Measurements from ENCODE around the gene KDM5D.

- TF ChIP-seq CREB1 (IDR thresholded peaks at IDR 0.05; ENCODE audit: low read depth), result no peak
- no peak for TF ChIP-seq TCF12 (IDR thresholded peaks at IDR 0.05; ENCODE audit: low read depth)
- TF ChIP-seq TAF1 (IDR thresholded peaks at IDR 0.05; ENCODE audit: low read depth), result no peak
- no peak for TF ChIP-seq RAD21 (IDR thresholded peaks at IDR 0.05; ENCODE audit: low read depth)
- TF ChIP-seq CEBPB (IDR thresholded peaks at IDR 0.05), result no peak
Observed at GRCh38 chrY:19717950-19718349, 26.6 kb downstream of the KDM5D start.
